Ovary (tissue), 9 donors: Measurements from ENCODE around the gene IDI1. TPM values are rescaled to one million over a fixed set of nuclear protein-coding genes. Genes with fewer than 3 reads are reported as not detected.

ENCODE experiments used
- DNase-seq, 5 donors: peaks; one replicate each; pipeline ENCODE4 v3.0.0-alpha.2; 2019 to 2020
- H3K27ac ChIP-seq, 2 donors: fragments of 200-600 bp; one replicate each; pipeline versions ENCODE4 v1.5.1 to v1.8.0; 2019 to 2022
- H3K27me3 ChIP-seq: fragments of 200-600 bp; one replicate; pipeline ENCODE4 v1.8.0; 2022
- H3K36me3 ChIP-seq: fragments of 200-600 bp; sonication (generic); one replicate; pipeline ENCODE4 v1.5.1; 2019
- H3K4me1 ChIP-seq: one replicate; pipeline ENCODE4 v1.8.1; 2013; ENCODE audit warnings: mild to moderate bottlenecking, moderate library complexity; ENCODE audit not compliant: insufficient read depth
- H3K4me3 ChIP-seq: fragments of 200-600 bp; sonication (generic); one replicate; pipeline ENCODE4 v1.5.1; 2017
- H3K9me3 ChIP-seq, 2 donors: fragments of 200-600 bp in 1 of 2; sonication (generic) in 1 of 2; one replicate each; pipeline versions ENCODE4 v1.5.1 to v1.8.1; 2013 to 2019; ENCODE audit warnings: mild to moderate bottlenecking in 1 of 2, moderate library complexity in 1 of 2
- EP300 ChIP-seq: sonication (generic); formaldehyde crosslinking; IDR thresholded peaks from one replicate; pipeline ENCODE4 v1.6.1; 2017; ENCODE audit warnings: antibody characterized with exemption
- POLR2A ChIP-seq: fragments of 450-650 bp; IDR thresholded peaks from one replicate; pipeline ENCODE4 v1.6.1; 2017; ENCODE audit warnings: antibody characterized with exemption, mild to moderate bottlenecking, moderate library complexity
- WGBS, 3 donors: extraction: QIAGEN DNeasy Blood & Tissue Kit in 1 of 3; methylation state at CpG; one replicate each; pipeline versions ENCODE4 v1.1.5 to v1.1.7; 2013 to 2017; 5-methylcytosine and 5-hydroxymethylcytosine counted together
- intact Hi-C, 4 donors: fragments of 100-400 bp; cut with DNase I; formaldehyde crosslinking; loops; one replicate each; pipeline versions ENCODE4 v1.11.0 to v1.15.1; 2022 to 2023
- polyA plus RNA-seq, 2 donors: library from polyadenylated mRNA; stranded (reverse); fragments of 200-250 nt in 1 of 2; fragments of 350-450 nt in 1 of 2; fragmentation: Illumina TruSeq in 1 of 2; extraction: RNeasy Lipid Tissue Mini Kit (QIAGEN cat#74804) in 1 of 2; gene quantifications; one replicate each; pipeline ENCODE4 v1.2.3, GENCODE V29; 2013 to 2014
- total RNA-seq, 7 donors: library from RNA; depleted of rRNA in 2 of 7; stranded (reverse); fragments of >200 nt in 2 of 7; fragmentation: NEBNext Ultra II Directional in 3 of 7; extraction: Animal tissue kit (Norgen Biotek cat#: 25700) in 3 of 7; gene quantifications; one replicate each; pipeline versions ENCODE4 v1.1.0 to v1.2.4, GENCODE V29; 2016 to 2023
- TF ChIP-seq, protein P1 (sequence below), 3 donors: fragments of 450-650 bp in 2 of 3; fragments of 200-600 bp in 1 of 3; IDR thresholded peaks; one replicate each; pipeline versions ENCODE4 v1.5.1 to v1.8.0; 2016 to 2022; ENCODE audit warnings: antibody characterized with exemption in 3 of 3, mild to moderate bottlenecking in 1 of 3
- donor health status: DM: no; HTN: no; CAD: no; lungs with moderate emphysema.
- donor health status: DM: no; HTN: no; CAD: no.
- donor health status: Bipolar disorder and iron deficiency.
- donor health status: DM: yes; HTN: yes; CAD: no.
- donor health status: DM: no; HTN: no; CAD: no.
- donor health status: DM: yes; HTN: yes; CAD: no.

IDI1 gene
- total and polyA plus RNA-seq, 9 donors = 17.3 to 99.0 (median 24.4) TPM

- 71 to 86% (median 85%) methylated on average over 1 of the region's 1 CpG for WGBS, 3 donors
- H3K4me1 ChIP-seq = no peaks in the 10 kb centered on the region
- no peak overlapping the region for H3K4me3 ChIP-seq
- H3K27ac ChIP-seq = no peak overlapping the region
- DNase-seq = no peak
- H3K9me3 ChIP-seq = no peaks in the 10 kb centered on the region
- no peaks in the 10 kb centered on the region for H3K27me3 ChIP-seq
- intact Hi-C loops = no loop called here
- TF ChIP-seq EP300 = no peak
- TF ChIP-seq, protein P1, sequence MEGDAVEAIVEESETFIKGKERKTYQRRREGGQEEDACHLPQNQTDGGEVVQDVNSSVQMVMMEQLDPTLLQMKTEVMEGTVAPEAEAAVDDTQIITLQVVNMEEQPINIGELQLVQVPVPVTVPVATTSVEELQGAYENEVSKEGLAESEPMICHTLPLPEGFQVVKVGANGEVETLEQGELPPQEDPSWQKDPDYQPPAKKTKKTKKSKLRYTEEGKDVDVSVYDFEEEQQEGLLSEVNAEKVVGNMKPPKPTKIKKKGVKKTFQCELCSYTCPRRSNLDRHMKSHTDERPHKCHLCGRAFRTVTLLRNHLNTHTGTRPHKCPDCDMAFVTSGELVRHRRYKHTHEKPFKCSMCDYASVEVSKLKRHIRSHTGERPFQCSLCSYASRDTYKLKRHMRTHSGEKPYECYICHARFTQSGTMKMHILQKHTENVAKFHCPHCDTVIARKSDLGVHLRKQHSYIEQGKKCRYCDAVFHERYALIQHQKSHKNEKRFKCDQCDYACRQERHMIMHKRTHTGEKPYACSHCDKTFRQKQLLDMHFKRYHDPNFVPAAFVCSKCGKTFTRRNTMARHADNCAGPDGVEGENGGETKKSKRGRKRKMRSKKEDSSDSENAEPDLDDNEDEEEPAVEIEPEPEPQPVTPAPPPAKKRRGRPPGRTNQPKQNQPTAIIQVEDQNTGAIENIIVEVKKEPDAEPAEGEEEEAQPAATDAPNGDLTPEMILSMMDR (IDR thresholded peaks at IDR 0.05) = no peak
- no peak for TF ChIP-seq POLR2A
- no peaks in the 10 kb centered on the region for H3K36me3 ChIP-seq
These were observed 15.3 kb downstream of the IDI1 start for GRCh38 chr10:1033601-1034000.

DNA sequence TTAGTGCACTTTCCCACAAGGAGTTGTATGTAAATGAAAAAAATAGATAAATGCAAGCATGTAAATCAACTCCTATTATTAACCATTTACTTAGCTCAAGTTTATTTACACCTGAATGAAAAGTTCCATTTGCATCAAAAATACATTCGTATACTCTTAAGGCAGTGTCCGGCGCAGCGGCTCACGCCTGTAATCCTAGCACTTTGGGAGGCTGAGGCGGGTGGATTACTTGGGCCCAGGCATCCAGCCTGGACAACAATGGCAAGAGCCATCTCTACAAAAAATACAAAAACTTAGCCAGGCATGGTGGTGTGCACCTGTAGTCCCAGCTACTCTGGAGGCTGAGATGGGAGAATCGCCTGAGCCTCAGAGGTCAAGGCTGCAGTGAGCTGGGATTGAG, 19.1 kb downstream of the IDI1 start:
- Histone ChIP-seq H3K36me3 (no peaks in the 10 kb centered on the region), H3K4me3 (no peak overlapping the region), H3K27me3 (no peaks in the 10 kb centered on the region), H3K9me3 (no peaks in the 10 kb centered on the region), H3K4me1 (no peaks in the 10 kb centered on the region), H3K27ac (no peak overlapping the region)
- DNase-seq = no peak
- 91 to 95% (median 94%) methylated on average over 7 of the region's 7 CpGs for WGBS, 3 donors
- TF ChIP-seq, protein P1 (IDR thresholded peaks at IDR 0.05) = no peak
- TF ChIP-seq EP300 (no peak), POLR2A (no peak)
- intact Hi-C loops = no loop called here

- no peaks in the 10 kb centered on the region for H3K9me3 ChIP-seq
- H3K4me3 ChIP-seq = no peak overlapping the region
- WGBS, 3 donors = 91 to 95% (median 92%) methylated on average over 6 of the region's 6 CpGs
- H3K4me1 ChIP-seq = no peaks in the 10 kb centered on the region
- intact Hi-C loops = no loop called here
- no peak for DNase-seq
- H3K36me3 ChIP-seq = no peaks in the 10 kb centered on the region
- no peak for TF ChIP-seq EP300
- TF ChIP-seq, protein P1 (IDR thresholded peaks at IDR 0.05) = no peak
- TF ChIP-seq POLR2A = no peak
- H3K27ac ChIP-seq = no peak overlapping the region
- H3K27me3 ChIP-seq = no peaks in the 10 kb centered on the region
These were observed 22.3 kb downstream of the IDI1 start for GRCh38 chr10:1026578-1026977.

- intact Hi-C loops = no loop called here
- H3K27me3 ChIP-seq = no peaks in the 10 kb centered on the region
- H3K27ac ChIP-seq = no peak within 1 kb of the TSS
- whole genome bisulfite sequencing, 3 donors = 86 to 97% (median 94%) methylated on average over 1 of the region's 1 CpG
- H3K4me1 ChIP-seq = no peaks in the 10 kb centered on the region
- H3K36me3 ChIP-seq = no peaks in the 10 kb centered on the region
- H3K9me3 ChIP-seq = no peaks in the 10 kb centered on the region
- no peak within 1 kb of the TSS for H3K4me3 ChIP-seq
- TF ChIP-seq EP300 = no peak
- no peak for TF ChIP-seq POLR2A
- no peak for DNase-seq
These were observed 23.2 kb downstream of the IDI1 start, which contains the start of gene IDI2 for GRCh38 chr10:1025683-1026082. IDI2 (minus strand) TSS chr10:1025859; CDS start chr10:1024723, 1,136 bp downstream.

DNA sequence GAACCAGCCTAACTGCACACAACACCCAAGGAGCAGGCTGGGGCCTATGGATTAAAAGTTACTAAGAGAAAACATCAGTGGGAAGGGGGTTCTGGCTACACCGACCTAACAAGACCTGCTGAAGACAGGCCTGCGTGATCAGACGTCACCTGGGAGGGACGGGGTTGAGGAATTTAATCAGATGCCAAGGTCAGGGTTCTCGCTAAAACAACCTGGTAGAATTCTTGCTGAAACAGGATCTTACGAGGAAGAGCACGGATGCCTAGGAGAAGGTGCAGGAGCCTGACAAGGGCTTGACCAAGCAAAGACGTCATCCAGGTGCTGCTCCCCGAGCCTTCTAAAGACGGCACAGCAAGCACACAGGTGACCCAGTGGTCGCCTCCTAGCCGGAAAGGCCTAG, 24.8 kb downstream of the IDI1 start:
- Histone ChIP-seq H3K4me1 (no peaks in the 10 kb centered on the region), H3K27ac (no peak overlapping the region), H3K4me3 (no peak overlapping the region), H3K27me3 (no peaks in the 10 kb centered on the region), H3K36me3 (no peaks in the 10 kb centered on the region), H3K9me3 (no peaks in the 10 kb centered on the region)
- DNase-seq = no peak
- intact Hi-C loops = no loop called here
- 81 to 90% (median 83%) methylated on average over 12 of the region's 12 CpGs for WGBS, 3 donors
- TF ChIP-seq EP300 (no peak), POLR2A (no peak)
- TF ChIP-seq, protein P1 (IDR thresholded peaks at IDR 0.05) = no peak
